Memory B cell (primary cell): ENCODE data around the gene CDX2.

ENCODE experiments used
- ATAC-seq: fragments of 150-1000 bp; cut with Tn5 transposase; 2 replicates; pipeline ENCODE4 v1.10.0; 2021; ENCODE audit warnings: low read depth, mild to moderate bottlenecking, moderate library complexity
- DNase-seq, 2 donors: peaks; one replicate each; pipeline ENCODE4 v3.0.0; 2022; ENCODE audit warnings: low spot score in 2 of 2
- H3K27ac Mint-ChIP-seq: one replicate; pipeline ENCODE4 v1.8.0; 2022; ENCODE audit warnings: mild to moderate bottlenecking, moderate library complexity, mixed read lengths
- H3K27me3 Mint-ChIP-seq: one replicate; pipeline ENCODE4 v1.8.0; 2022; ENCODE audit warnings: mixed read lengths
- H3K36me3 Mint-ChIP-seq: one replicate; pipeline ENCODE4 v1.8.0; 2022; ENCODE audit warnings: mild to moderate bottlenecking, mixed read lengths
- H3K4me1 Mint-ChIP-seq: one replicate; pipeline ENCODE4 v1.8.0; 2022; ENCODE audit warnings: mixed read lengths
- H3K4me3 Mint-ChIP-seq: one replicate; pipeline ENCODE4 v1.8.0; 2022; ENCODE audit warnings: mild to moderate bottlenecking, moderate library complexity, mixed read lengths
- H3K9me3 Mint-ChIP-seq: one replicate; pipeline ENCODE4 v1.8.0; 2022; ENCODE audit warnings: mixed read lengths

Gene CDX2

GRCh38 chr13:27942972-27943371, 26.1 kb downstream of the CDX2 start:
- H3K36me3 Mint-ChIP-seq: peaks cover 2% of the 10 kb centered on the region
- H3K27ac Mint-ChIP-seq: no peak overlapping the region
- no peaks in the 10 kb centered on the region for H3K4me1 Mint-ChIP-seq
- ATAC-seq: no peak
- peaks cover 2% of the 10 kb centered on the region for H3K27me3 Mint-ChIP-seq
- DNase-seq: no peak
- H3K4me3 Mint-ChIP-seq: no peak overlapping the region
- peaks cover 6% of the 10 kb centered on the region for H3K9me3 Mint-ChIP-seq

GRCh38 chr13:27933580-27934328, 35.4 kb downstream of the CDX2 start:
- no peak for DNase-seq
- H3K36me3 Mint-ChIP-seq: no peaks in the 10 kb centered on the region
- no peak for ATAC-seq
- no peaks in the 10 kb centered on the region for H3K4me1 Mint-ChIP-seq
- H3K4me3 Mint-ChIP-seq: no peak overlapping the region
- no peaks in the 10 kb centered on the region for H3K9me3 Mint-ChIP-seq
- peaks cover 11% of the 10 kb centered on the region for H3K27me3 Mint-ChIP-seq
- no peak overlapping the region for H3K27ac Mint-ChIP-seq

GRCh38 chr13:27933118-27933517, 36.0 kb downstream of the CDX2 start:
- no peaks in the 10 kb centered on the region for H3K36me3 Mint-ChIP-seq
- DNase-seq: no peak
- H3K27me3 Mint-ChIP-seq: peaks cover 11% of the 10 kb centered on the region
- no peak overlapping the region for H3K27ac Mint-ChIP-seq
- no peak overlapping the region for H3K4me3 Mint-ChIP-seq
- peaks cover under 1% of the 10 kb centered on the region for H3K4me1 Mint-ChIP-seq
- ATAC-seq: no peak
- H3K9me3 Mint-ChIP-seq: no peaks in the 10 kb centered on the region

- Mint-ChIP-seq H3K9me3 (peaks cover 4% of the 10 kb centered on the region), H3K27ac (no peak overlapping the region), H3K36me3 (peaks cover 2% of the 10 kb centered on the region), H3K4me3 (no peak overlapping the region), H3K27me3 (peaks cover 24% of the 10 kb centered on the region), H3K4me1 (peaks cover 6% of the 10 kb centered on the region)
- DNase-seq (no peak), ATAC-seq (no peak)
These were observed 39.2 kb downstream of the CDX2 start for GRCh38 chr13:27929868-27930267.

- H3K36me3 Mint-ChIP-seq: peaks cover 4% of the 10 kb centered on the region
- DNase-seq (no peak), ATAC-seq (no peak)
- peaks cover 26% of the 10 kb centered on the region for H3K27me3 Mint-ChIP-seq
- no peak overlapping the region for H3K4me3 Mint-ChIP-seq
- H3K27ac Mint-ChIP-seq: no peak overlapping the region
- peaks cover 4% of the 10 kb centered on the region for H3K9me3 Mint-ChIP-seq
- peaks cover 8% of the 10 kb centered on the region for H3K4me1 Mint-ChIP-seq
These were observed 40.0 kb downstream of the CDX2 start for GRCh38 chr13:27928805-27929753.

GRCh38 chr13:27928353-27928804, 40.7 kb downstream of the CDX2 start:
- Mint-ChIP-seq H3K4me3 (no peak overlapping the region), H3K27me3 (peaks cover 27% of the 10 kb centered on the region), H3K9me3 (peaks cover 4% of the 10 kb centered on the region), H3K27ac (peak overlapping the region; percentile 54), H3K36me3 (peaks cover 4% of the 10 kb centered on the region), H3K4me1 (peaks cover 14% of the 10 kb centered on the region)
- ATAC-seq (no peak), DNase-seq (no peak)

GRCh38 chr13:27927444-27928352, 41.4 kb downstream of the CDX2 start:
- Mint-ChIP-seq H3K9me3 (peaks cover 4% of the 10 kb centered on the region), H3K36me3 (peaks cover 4% of the 10 kb centered on the region), H3K27ac (peak overlapping the region; percentile 54), H3K4me3 (no peak overlapping the region), H3K4me1 (peaks cover 14% of the 10 kb centered on the region), H3K27me3 (peaks cover 32% of the 10 kb centered on the region)
- no peak for ATAC-seq
- DNase-seq: no peak

- Mint-ChIP-seq H3K4me3 (no peak overlapping the region), H3K9me3 (peaks cover 4% of the 10 kb centered on the region), H3K36me3 (peaks cover 4% of the 10 kb centered on the region), H3K27me3 (peaks cover 34% of the 10 kb centered on the region), H3K27ac (peak overlapping the region; percentile 54), H3K4me1 (peaks cover 14% of the 10 kb centered on the region)
- peak in 1 of 2 donors; percentile 18 for DNase-seq
- ATAC-seq: no peak
These were observed 42.3 kb downstream of the CDX2 start for GRCh38 chr13:27926644-27927434.

- Mint-ChIP-seq H3K9me3 (peaks cover 4% of the 10 kb centered on the region), H3K4me1 (peaks cover 20% of the 10 kb centered on the region), H3K27ac (peak overlapping the region; percentile 2), H3K27me3 (peaks cover 39% of the 10 kb centered on the region), H3K36me3 (peaks cover 6% of the 10 kb centered on the region), H3K4me3 (peak overlapping the region; percentile 7)
- DNase-seq (no peak), ATAC-seq (no peak)
These were observed 43.7 kb downstream of the CDX2 start for GRCh38 chr13:27925220-27925991.

- H3K4me3 Mint-ChIP-seq: no peak overlapping the region
- peak overlapping the region; percentile 2 for H3K27ac Mint-ChIP-seq
- ATAC-seq (no peak), DNase-seq (peak in 1 of 2 donors; percentile 20)
- peaks cover 4% of the 10 kb centered on the region for H3K9me3 Mint-ChIP-seq
- H3K36me3 Mint-ChIP-seq: peaks cover 6% of the 10 kb centered on the region
- H3K4me1 Mint-ChIP-seq: peaks cover 20% of the 10 kb centered on the region
- peaks cover 37% of the 10 kb centered on the region for H3K27me3 Mint-ChIP-seq
These were observed 44.5 kb downstream of the CDX2 start for GRCh38 chr13:27924529-27925141.

GRCh38 chr13:27923794-27924528, 45.2 kb downstream of the CDX2 start:
- peaks cover 34% of the 10 kb centered on the region for H3K27me3 Mint-ChIP-seq
- H3K9me3 Mint-ChIP-seq: peaks cover 4% of the 10 kb centered on the region
- peak overlapping the region; percentile 65 for H3K27ac Mint-ChIP-seq
- H3K4me3 Mint-ChIP-seq: no peak overlapping the region
- DNase-seq: peak in 1 of 2 donors; percentile 29
- H3K36me3 Mint-ChIP-seq: peaks cover 6% of the 10 kb centered on the region
- peaks cover 20% of the 10 kb centered on the region for H3K4me1 Mint-ChIP-seq
- ATAC-seq: no peak
